Lower lobe of right lung (tissue), 2 donors: ENCODE data around the gene ZNF821. TPM values are rescaled to one million over a fixed set of nuclear protein-coding genes. Genes with fewer than 3 reads are reported as not detected.

Source experiments
- ATAC-seq, 2 donors: fragments of 200-7000 bp; cut with Tn5 transposase; one replicate each; pipeline ENCODE4 v1.9.1; 2020 to 2022; ENCODE audit warnings: mild to moderate bottlenecking in 2 of 2, moderate library complexity in 2 of 2
- DNase-seq: peaks from one replicate; pipeline ENCODE4 v3.0.0-alpha.2; 2020
- H3K27ac ChIP-seq: fragments of 200-600 bp; one replicate; pipeline ENCODE4 v1.8.0; 2022
- H3K27me3 ChIP-seq: fragments of 200-600 bp; one replicate; pipeline ENCODE4 v1.8.0; 2022; ENCODE audit warnings: low read depth
- H3K36me3 ChIP-seq: fragments of 200-600 bp; one replicate; pipeline ENCODE4 v1.8.0; 2022; ENCODE audit warnings: mild to moderate bottlenecking
- H3K4me1 ChIP-seq: fragments of 200-600 bp; one replicate; pipeline ENCODE4 v1.8.0; 2022
- H3K4me3 ChIP-seq: fragments of 200-600 bp; one replicate; pipeline ENCODE4 v1.8.0; 2022; ENCODE audit warnings: mild to moderate bottlenecking
- H3K9me3 ChIP-seq: fragments of 200-600 bp; one replicate; pipeline ENCODE4 v1.8.0; 2022
- intact Hi-C: fragments of 100-400 bp; cut with DNase I; formaldehyde crosslinking; loops from one replicate; pipeline ENCODE4 v1.11.0; 2022
- total RNA-seq: library from RNA; stranded (reverse); fragmentation: NEBNext Ultra II Directional; extraction: Animal tissue kit (Norgen Biotek cat#: 25700); gene quantifications from one replicate; pipeline ENCODE4 v1.2.1, GENCODE V29; 2021
- TF ChIP-seq, protein P1 (sequence below): fragments of 200-600 bp; IDR thresholded peaks from one replicate; pipeline ENCODE4 v1.8.0; 2022; ENCODE audit warnings: antibody characterized with exemption, mild to moderate bottlenecking
- donor health status: DM: no; HTN: yes; CAD: no; lungs with severe emphysema.

ZNF821 gene
- total RNA-seq, 1 donor from 2014 or later: 8.2 TPM

DNA sequence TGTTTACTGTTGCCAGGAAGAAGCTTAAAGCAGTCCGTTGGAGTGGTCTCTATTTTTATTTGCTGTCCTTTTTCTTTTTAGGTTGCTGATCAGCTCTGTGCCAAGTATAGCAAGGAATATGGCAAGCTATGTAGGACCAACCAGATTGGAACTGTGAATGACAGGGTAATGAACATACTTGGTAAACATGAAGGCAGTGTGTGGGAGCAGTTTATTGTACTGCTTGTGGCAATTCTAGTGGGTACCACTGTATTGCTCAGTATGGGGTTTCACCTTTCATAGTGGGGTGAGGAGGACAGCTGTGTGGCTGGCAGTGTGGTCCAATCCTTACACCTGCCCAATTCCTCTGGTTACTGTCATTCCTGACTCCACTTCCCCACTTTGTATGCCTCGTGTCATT lies 36.7 kb upstream of the ZNF821 start:
- Histone ChIP-seq H3K36me3 (peaks cover 95% of the 10 kb centered on the region), H3K9me3 (no peaks in the 10 kb centered on the region), H3K27ac (no peak overlapping the region), H3K4me3 (no peak overlapping the region), H3K27me3 (no peaks in the 10 kb centered on the region), H3K4me1 (peaks cover 21% of the 10 kb centered on the region)
- intact Hi-C loops: no loop called here
- TF ChIP-seq, protein P1, sequence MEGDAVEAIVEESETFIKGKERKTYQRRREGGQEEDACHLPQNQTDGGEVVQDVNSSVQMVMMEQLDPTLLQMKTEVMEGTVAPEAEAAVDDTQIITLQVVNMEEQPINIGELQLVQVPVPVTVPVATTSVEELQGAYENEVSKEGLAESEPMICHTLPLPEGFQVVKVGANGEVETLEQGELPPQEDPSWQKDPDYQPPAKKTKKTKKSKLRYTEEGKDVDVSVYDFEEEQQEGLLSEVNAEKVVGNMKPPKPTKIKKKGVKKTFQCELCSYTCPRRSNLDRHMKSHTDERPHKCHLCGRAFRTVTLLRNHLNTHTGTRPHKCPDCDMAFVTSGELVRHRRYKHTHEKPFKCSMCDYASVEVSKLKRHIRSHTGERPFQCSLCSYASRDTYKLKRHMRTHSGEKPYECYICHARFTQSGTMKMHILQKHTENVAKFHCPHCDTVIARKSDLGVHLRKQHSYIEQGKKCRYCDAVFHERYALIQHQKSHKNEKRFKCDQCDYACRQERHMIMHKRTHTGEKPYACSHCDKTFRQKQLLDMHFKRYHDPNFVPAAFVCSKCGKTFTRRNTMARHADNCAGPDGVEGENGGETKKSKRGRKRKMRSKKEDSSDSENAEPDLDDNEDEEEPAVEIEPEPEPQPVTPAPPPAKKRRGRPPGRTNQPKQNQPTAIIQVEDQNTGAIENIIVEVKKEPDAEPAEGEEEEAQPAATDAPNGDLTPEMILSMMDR: no peak
- DNase-seq (no peak), ATAC-seq (no peak)

DNA sequence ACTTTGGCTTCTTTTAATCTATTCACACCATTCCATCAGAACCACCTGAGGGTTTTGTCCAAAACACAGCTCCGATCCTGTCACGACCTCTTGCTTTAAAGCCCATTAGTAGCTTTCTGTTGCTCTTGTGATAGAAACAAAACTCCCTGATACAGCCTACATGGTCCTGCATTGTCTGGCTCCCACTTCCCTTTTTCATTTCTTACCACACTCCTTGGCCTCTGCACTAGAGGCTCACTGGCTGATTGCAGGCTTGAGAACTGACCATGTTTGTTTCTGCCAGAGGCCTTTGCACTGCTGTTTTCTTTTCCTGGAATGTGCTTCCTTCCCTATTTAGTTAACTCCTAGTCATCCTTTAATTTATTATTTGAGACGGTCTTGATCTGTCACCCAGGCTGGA lies 35.1 kb upstream of the ZNF821 start:
- intact Hi-C loops: no loop called here
- TF ChIP-seq, protein P1: no peak
- Histone ChIP-seq H3K9me3 (no peaks in the 10 kb centered on the region), H3K4me3 (no peak overlapping the region), H3K27me3 (no peaks in the 10 kb centered on the region), H3K27ac (no peak overlapping the region), H3K36me3 (peaks cover 83% of the 10 kb centered on the region), H3K4me1 (peaks cover 31% of the 10 kb centered on the region)
- DNase-seq (no peak), ATAC-seq (peak; percentile 77 to 88)

DNA sequence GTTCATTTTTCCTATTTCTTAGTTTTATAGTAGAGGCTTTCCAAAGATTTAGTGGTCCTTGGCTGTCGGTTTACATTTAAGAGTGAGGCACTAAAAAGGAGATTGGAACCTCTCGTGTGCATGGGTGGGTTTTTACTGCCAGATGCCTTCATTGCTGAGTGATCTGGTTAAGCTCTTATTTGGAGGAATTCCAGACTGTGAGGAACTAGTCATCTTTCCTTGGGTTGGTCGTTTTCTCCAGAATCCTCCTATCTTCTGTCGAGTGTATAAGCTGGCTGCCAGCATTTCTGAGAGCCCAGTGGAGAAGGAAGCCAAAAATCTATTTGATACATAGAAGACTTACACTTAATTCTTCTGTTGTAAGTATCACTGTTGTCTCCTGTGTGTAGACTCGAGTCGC lies 33.9 kb upstream of the ZNF821 start:
- TF ChIP-seq, protein P1: no peak
- Histone ChIP-seq H3K27ac (no peak overlapping the region), H3K4me1 (peaks cover 38% of the 10 kb centered on the region), H3K27me3 (no peaks in the 10 kb centered on the region), H3K36me3 (peaks cover 72% of the 10 kb centered on the region), H3K4me3 (no peak overlapping the region), H3K9me3 (no peaks in the 10 kb centered on the region)
- ATAC-seq (no peak), DNase-seq (no peak)
- intact Hi-C loops: no loop called here

DNA sequence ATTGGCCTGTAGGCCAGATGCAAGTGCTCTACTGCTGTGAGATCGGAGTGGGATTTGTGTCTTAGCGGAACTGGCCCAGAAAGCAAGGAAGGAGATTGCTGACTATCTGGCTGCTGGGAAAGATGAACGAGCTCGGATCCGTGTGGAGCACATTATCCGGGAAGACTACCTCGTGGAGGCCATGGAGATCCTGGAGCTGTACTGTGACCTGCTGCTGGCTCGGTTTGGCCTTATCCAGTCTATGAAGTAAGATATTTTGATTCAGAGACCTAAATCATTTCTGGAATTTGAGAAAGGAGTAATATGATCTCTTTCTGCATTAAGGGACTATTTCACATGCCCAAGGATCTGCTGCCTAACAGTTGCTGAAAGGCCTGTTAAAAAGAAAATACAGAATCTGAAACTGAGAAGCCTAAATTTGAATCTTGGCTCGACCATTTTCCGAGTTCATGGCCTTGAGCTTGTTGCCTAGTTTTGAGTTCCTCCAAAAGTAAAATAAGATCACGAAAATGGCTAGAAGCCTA lies 32.5 kb upstream of the ZNF821 start:
- Histone ChIP-seq H3K27ac (no peak overlapping the region), H3K36me3 (peaks cover 65% of the 10 kb centered on the region), H3K9me3 (no peaks in the 10 kb centered on the region), H3K4me1 (peaks cover 46% of the 10 kb centered on the region), H3K27me3 (no peaks in the 10 kb centered on the region), H3K4me3 (no peak overlapping the region)
- ATAC-seq (no peak), DNase-seq (no peak)
- intact Hi-C loops: no loop called here
- TF ChIP-seq, protein P1: no peak

DNA sequence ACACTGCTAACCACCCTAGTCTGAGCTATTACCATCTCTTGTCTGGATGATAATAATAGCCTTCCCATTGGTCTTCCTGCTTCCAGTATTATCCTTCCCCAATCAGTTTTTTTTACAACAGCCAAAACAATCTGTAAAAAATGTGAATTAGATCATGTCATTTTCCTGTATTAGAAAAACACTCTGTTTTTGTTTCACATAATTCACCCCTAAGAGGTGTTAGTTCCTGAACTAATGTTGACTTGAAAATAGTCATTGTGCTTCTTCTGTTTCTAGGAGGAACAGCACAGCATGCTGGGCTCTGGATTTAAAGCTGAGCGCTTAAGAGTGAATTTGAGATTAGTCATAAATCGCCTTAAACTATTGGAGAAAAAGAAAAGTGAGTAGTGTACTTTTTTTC lies 31.4 kb upstream of the ZNF821 start:
- intact Hi-C loops: no loop called here

More for the DNA sequence above, 31.4 kb upstream of the ZNF821 start:
- TF ChIP-seq, protein P1: no peak
- ATAC-seq (no peak), DNase-seq (no peak)
- no peak overlapping the region for H3K27ac ChIP-seq
- no peaks in the 10 kb centered on the region for H3K9me3 ChIP-seq
- H3K36me3 ChIP-seq: peaks cover 54% of the 10 kb centered on the region
- no peak overlapping the region for H3K4me3 ChIP-seq
- no peaks in the 10 kb centered on the region for H3K27me3 ChIP-seq
- H3K4me1 ChIP-seq: peaks cover 48% of the 10 kb centered on the region
